HCT116 (cell line): Measurements from ENCODE around the gene PATZ1.

Experiments used
- CEBPB ChIP-seq: IDR thresholded peaks from 2 replicates; pipeline ENCODE4 v1.6.1; 2012; ENCODE audit warnings: low read depth
- EGR1 ChIP-seq: IDR thresholded peaks from 2 replicates; pipeline ENCODE4 v1.6.1; 2012; ENCODE audit warnings: low read depth
- EZH2 ChIP-seq: fragments of 200-600 bp; sonication (generic); IDR thresholded peaks from 2 replicates; pipeline ENCODE4 v1.6.1; 2017; ENCODE audit warnings: antibody characterized with exemption, mixed run types
- POLR2A ChIP-seq: IDR thresholded peaks from 2 replicates; pipeline ENCODE4 v1.7.0; 2011; ENCODE audit warnings: borderline replicate concordance; ENCODE audit not compliant: insufficient read depth, insufficient read length; ENCODE audit errors: extremely low read depth
- POLR2AphosphoS5 ChIP-seq: IDR thresholded peaks from 2 replicates; pipeline ENCODE4 v1.6.1; 2011; ENCODE audit warnings: mild to moderate bottlenecking, low read depth, low read length, moderate library complexity
- SP1 ChIP-seq: IDR thresholded peaks from 2 replicates; pipeline ENCODE4 v1.6.1; 2012; ENCODE audit warnings: low read depth
- SRF ChIP-seq: IDR thresholded peaks from 2 replicates; pipeline ENCODE4 v1.6.1; 2012; ENCODE audit warnings: low read depth
- TCF7L2 ChIP-seq: IDR thresholded peaks from 2 replicates; pipeline ENCODE4 v1.7.0; 2011; ENCODE audit warnings: borderline replicate concordance, inconsistent platforms; ENCODE audit not compliant: insufficient read depth, insufficient read length; ENCODE audit errors: extremely low read depth
- ZFX ChIP-seq: fragments of 450-650 bp; IDR thresholded peaks from 2 replicates; pipeline ENCODE4 v1.6.1; 2017
- ZNF274 ChIP-seq: fragments of 200-500 bp; sonication (Bioruptor generic); IDR thresholded peaks from 2 replicates; pipeline ENCODE4 v1.6.1; 2014; ENCODE audit warnings: mild to moderate bottlenecking, low read depth, low read length, inconsistent platforms
- TF ChIP-seq, protein P1 (sequence below), 3 experiments: fragments of 200-600 bp in 1 of 3; sonication (generic) in 1 of 3; IDR thresholded peaks in 2 of 3; conservative IDR thresholded peaks in 1 of 3; 2 replicates each; pipeline ENCODE4 v1.5.1; 2012 to 2017; ENCODE audit warnings: low read depth in 2 of 3, low read length in 2 of 3, antibody characterized with exemption in 1 of 3, borderline replicate concordance in 1 of 3, control low read depth in 1 of 3, mild to moderate bottlenecking in 1 of 3, mixed read lengths in 1 of 3, mixed run types in 1 of 3, moderate library complexity in 1 of 3; ENCODE audit not compliant: insufficient read depth in 1 of 3
- TF ChIP-seq, protein P2 (sequence below): IDR thresholded peaks from 2 replicates; pipeline ENCODE4 v1.6.1; 2012

DNA sequence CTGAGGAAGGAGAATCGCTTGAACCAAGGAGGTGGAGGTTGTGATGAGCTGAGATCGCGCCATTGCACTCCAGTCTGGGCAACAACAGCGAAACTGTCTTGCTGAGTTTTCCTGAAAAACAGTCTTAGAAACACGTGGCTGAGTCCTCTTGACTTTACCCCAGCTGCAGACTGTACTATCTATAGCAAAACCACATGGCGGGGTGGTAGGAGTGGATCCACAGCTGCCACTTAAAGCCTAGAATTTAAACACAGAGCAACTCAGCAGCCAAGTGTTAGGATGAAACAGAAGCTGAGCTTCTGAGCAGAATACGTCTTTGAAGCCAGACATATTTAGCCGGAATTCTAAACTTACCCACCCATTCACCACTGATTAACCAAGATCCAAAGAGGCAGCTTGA is 14.1 kb downstream of the PATZ1 start:
- TF ChIP-seq, protein P1, sequence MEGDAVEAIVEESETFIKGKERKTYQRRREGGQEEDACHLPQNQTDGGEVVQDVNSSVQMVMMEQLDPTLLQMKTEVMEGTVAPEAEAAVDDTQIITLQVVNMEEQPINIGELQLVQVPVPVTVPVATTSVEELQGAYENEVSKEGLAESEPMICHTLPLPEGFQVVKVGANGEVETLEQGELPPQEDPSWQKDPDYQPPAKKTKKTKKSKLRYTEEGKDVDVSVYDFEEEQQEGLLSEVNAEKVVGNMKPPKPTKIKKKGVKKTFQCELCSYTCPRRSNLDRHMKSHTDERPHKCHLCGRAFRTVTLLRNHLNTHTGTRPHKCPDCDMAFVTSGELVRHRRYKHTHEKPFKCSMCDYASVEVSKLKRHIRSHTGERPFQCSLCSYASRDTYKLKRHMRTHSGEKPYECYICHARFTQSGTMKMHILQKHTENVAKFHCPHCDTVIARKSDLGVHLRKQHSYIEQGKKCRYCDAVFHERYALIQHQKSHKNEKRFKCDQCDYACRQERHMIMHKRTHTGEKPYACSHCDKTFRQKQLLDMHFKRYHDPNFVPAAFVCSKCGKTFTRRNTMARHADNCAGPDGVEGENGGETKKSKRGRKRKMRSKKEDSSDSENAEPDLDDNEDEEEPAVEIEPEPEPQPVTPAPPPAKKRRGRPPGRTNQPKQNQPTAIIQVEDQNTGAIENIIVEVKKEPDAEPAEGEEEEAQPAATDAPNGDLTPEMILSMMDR (IDR thresholded peaks at IDR 0.05 in 2 of 3, conservative IDR thresholded peaks at IDR 0.05 in 1 of 3; ENCODE audit: borderline replicate concordance in 1 of 3, insufficient read depth in 1 of 3, low read depth in 2 of 3, low read length in 2 of 3) = no peak
- TF ChIP-seq ZNF274 (no peak), POLR2AphosphoS5 (no peak), EZH2 (no peak), EGR1 (no peak), POLR2A (no peak), TCF7L2 (no peak), CEBPB (no peak), SRF (no peak), ZFX (no peak), SP1 (no peak)
- TF ChIP-seq, protein P2, sequence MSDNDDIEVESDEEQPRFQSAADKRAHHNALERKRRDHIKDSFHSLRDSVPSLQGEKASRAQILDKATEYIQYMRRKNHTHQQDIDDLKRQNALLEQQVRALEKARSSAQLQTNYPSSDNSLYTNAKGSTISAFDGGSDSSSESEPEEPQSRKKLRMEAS = no peak
